ENCODE results near the gene ARMH3. TPM values are rescaled to one million over a fixed set of nuclear protein-coding genes. Genes with fewer than 3 reads are reported as not detected.

The ARMH3 gene
- total RNA-seq, 1 experiment from 2014 or later = 30.6 TPM

GRCh38 chr10:101934686-101935305 lies 121.2 kb downstream of the ARMH3 start:
- no peaks in the 10 kb centered on the region for H3K4me1 ChIP-seq (ENCODE audit: control insufficient read depth, insufficient read depth, low read length)
- H3K27me3 ChIP-seq (ENCODE audit: control insufficient read depth, insufficient read depth, low read length) = no peaks in the 10 kb centered on the region
- H3K36me3 ChIP-seq (ENCODE audit: control insufficient read depth, insufficient read depth, low read length) = no peaks in the 10 kb centered on the region
- DNase-seq (ENCODE audit: low read depth, low spot score) (no peak), ATAC-seq (no peak)
- no TSS peak for BruUV-seq (replicated peaks)
- TF ChIP-seq, protein P1, sequence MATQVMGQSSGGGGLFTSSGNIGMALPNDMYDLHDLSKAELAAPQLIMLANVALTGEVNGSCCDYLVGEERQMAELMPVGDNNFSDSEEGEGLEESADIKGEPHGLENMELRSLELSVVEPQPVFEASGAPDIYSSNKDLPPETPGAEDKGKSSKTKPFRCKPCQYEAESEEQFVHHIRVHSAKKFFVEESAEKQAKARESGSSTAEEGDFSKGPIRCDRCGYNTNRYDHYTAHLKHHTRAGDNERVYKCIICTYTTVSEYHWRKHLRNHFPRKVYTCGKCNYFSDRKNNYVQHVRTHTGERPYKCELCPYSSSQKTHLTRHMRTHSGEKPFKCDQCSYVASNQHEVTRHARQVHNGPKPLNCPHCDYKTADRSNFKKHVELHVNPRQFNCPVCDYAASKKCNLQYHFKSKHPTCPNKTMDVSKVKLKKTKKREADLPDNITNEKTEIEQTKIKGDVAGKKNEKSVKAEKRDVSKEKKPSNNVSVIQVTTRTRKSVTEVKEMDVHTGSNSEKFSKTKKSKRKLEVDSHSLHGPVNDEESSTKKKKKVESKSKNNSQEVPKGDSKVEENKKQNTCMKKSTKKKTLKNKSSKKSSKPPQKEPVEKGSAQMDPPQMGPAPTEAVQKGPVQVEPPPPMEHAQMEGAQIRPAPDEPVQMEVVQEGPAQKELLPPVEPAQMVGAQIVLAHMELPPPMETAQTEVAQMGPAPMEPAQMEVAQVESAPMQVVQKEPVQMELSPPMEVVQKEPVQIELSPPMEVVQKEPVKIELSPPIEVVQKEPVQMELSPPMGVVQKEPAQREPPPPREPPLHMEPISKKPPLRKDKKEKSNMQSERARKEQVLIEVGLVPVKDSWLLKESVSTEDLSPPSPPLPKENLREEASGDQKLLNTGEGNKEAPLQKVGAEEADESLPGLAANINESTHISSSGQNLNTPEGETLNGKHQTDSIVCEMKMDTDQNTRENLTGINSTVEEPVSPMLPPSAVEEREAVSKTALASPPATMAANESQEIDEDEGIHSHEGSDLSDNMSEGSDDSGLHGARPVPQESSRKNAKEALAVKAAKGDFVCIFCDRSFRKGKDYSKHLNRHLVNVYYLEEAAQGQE (IDR thresholded peaks at IDR 0.05; ENCODE audit: insufficient read depth in 1 of 2, low read depth in 2 of 2, low read length in 1 of 2) = no peak
- TF ChIP-seq POLR2AphosphoS5 (IDR thresholded peaks at IDR 0.05; ENCODE audit: low read depth, low read length) = no peak
- TF ChIP-seq, protein P2, sequence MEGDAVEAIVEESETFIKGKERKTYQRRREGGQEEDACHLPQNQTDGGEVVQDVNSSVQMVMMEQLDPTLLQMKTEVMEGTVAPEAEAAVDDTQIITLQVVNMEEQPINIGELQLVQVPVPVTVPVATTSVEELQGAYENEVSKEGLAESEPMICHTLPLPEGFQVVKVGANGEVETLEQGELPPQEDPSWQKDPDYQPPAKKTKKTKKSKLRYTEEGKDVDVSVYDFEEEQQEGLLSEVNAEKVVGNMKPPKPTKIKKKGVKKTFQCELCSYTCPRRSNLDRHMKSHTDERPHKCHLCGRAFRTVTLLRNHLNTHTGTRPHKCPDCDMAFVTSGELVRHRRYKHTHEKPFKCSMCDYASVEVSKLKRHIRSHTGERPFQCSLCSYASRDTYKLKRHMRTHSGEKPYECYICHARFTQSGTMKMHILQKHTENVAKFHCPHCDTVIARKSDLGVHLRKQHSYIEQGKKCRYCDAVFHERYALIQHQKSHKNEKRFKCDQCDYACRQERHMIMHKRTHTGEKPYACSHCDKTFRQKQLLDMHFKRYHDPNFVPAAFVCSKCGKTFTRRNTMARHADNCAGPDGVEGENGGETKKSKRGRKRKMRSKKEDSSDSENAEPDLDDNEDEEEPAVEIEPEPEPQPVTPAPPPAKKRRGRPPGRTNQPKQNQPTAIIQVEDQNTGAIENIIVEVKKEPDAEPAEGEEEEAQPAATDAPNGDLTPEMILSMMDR (IDR thresholded peaks at IDR 0.05) = no peak
- TF ChIP-seq SIN3A (IDR thresholded peaks at IDR 0.05; ENCODE audit: borderline replicate concordance, insufficient read depth, low read depth, low read length) = no peak
- TF ChIP-seq TCF7L2 (IDR thresholded peaks at IDR 0.05; ENCODE audit: low read depth, low read length) = no peak
- intact Hi-C loops (cut with micrococcal nuclease; ENCODE audit: unreplicated experiment) (no loop called here), in situ Hi-C loops (cut with HindIII; ENCODE audit: low pct_unique_long_range_greater_than_20kb, low sequenced_read_pairs) (no loop called here)
- ChIA-PET POLR2A (no interaction called here), CTCF (interaction anchor here (0.6 kb wide), 1 partner anchor 23 kb away, joined by 3 read pairs; no protein-coding TSS in a partner anchor)
- no peak overlapping the region for H3K4me3 ChIP-seq (ENCODE audit: low read depth in 2 of 2, low read length in 2 of 2)
- H3K27ac ChIP-seq (ENCODE audit: low read length) = no peak overlapping the region
- H3K9me3 ChIP-seq (ENCODE audit: control insufficient read depth, insufficient read depth, low read depth, low read length) = no peaks in the 10 kb centered on the region

DNA sequence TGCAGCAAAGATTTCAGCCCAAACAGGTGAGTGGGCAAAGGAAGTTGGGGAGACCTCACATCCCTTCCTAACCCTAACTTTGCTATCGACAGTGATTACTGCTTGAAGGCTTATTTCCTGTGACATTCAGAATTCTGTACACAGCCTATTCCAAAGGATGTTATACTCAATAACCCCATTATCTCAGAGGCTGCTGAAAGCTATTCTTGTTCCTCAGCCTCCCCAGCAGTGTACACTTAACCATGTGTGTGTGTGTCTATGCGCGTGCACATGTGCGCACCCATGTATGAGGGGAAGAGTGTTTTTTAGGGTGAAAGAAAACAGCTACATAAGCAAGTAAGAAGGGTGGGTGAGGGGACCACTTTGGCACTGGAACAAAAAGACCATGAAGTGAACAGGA lies 122.0 kb downstream of the ARMH3 start:
- H3K27ac ChIP-seq (ENCODE audit: low read length) = no peak overlapping the region
- no peaks in the 10 kb centered on the region for H3K36me3 ChIP-seq (ENCODE audit: control insufficient read depth, insufficient read depth, low read length)
- in situ Hi-C loops (cut with HindIII; ENCODE audit: low pct_unique_long_range_greater_than_20kb, low sequenced_read_pairs) = no loop called here
- DNase-seq (ENCODE audit: low read depth, low spot score) (no peak), ATAC-seq (no peak)
- no peaks in the 10 kb centered on the region for H3K4me1 ChIP-seq (ENCODE audit: control insufficient read depth, insufficient read depth, low read length)
- no peak overlapping the region for H3K4me3 ChIP-seq (ENCODE audit: low read depth in 2 of 2, low read length in 2 of 2)
- intact Hi-C loops (cut with micrococcal nuclease; ENCODE audit: unreplicated experiment) = no loop called here
- H3K27me3 ChIP-seq (ENCODE audit: control insufficient read depth, insufficient read depth, low read length) = no peaks in the 10 kb centered on the region
- no TSS peak for BruUV-seq (replicated peaks)
- CTCF ChIA-PET = no interaction called here
- TF ChIP-seq SIN3A (IDR thresholded peaks at IDR 0.05; ENCODE audit: borderline replicate concordance, insufficient read depth, low read depth, low read length) = no peak
- TF ChIP-seq, protein P2 (IDR thresholded peaks at IDR 0.05) = no peak
- TF ChIP-seq, protein P1 (IDR thresholded peaks at IDR 0.05; ENCODE audit: insufficient read depth in 1 of 2, low read depth in 2 of 2, low read length in 1 of 2) = no peak
- no peak for TF ChIP-seq POLR2AphosphoS5 (IDR thresholded peaks at IDR 0.05; ENCODE audit: low read depth, low read length)
- no peak for TF ChIP-seq TCF7L2 (IDR thresholded peaks at IDR 0.05; ENCODE audit: low read depth, low read length)
- no peaks in the 10 kb centered on the region for H3K9me3 ChIP-seq (ENCODE audit: control insufficient read depth, insufficient read depth, low read depth, low read length)
- POLR2A ChIA-PET = no interaction called here

Data from Panc1 (cell line).